ENCODE data around the gene SSBP3.

DNA sequence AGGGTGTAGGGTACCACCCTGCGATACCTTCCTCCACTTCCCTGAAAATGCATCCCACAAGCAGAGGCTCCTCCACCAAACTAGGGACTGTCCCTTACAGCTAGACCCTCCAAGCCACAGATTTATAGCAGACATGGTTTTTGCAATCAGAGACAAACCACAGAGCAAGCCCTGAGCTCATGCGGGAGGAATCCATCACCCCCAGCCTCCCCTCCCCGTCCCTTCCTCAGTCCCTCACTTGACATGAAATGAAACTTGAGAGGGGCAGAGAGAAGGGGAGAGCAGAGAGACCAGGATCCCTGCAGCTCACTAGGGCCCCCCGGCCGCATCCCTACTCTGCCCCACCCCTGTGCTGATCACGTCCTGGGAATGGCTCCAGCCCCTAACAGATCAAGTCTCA, 111.3 kb downstream of the SSBP3 start:
- no peak for TF ChIP-seq CTCF (IDR thresholded peaks at IDR 0.05)
- TF ChIP-seq POLR2A (IDR thresholded peaks at IDR 0.05), result no peak
